Astrocyte (in vitro differentiated cells and primary cell): ENCODE data around the gene PCDHB10. TPM values are rescaled to one million over a fixed set of nuclear protein-coding genes. Genes with fewer than 3 reads are reported as not detected.
"Not testable (repeated sequence)": the region's sequence is repeated elsewhere in the genome, so short reads cannot be mapped to it uniquely, and the experiment has no call there.

Source experiments
- DNase-seq: peaks from one replicate; pipeline ENCODE4 v3.0.0-alpha.2; 2010; ENCODE audit warnings: low read depth
- FAIRE-seq: peaks from 2 replicates; lab custom pipeline; 2011; peaks lifted over from hg19 to GRCh38; lab: Jason Lieb, UNC
- H2AFZ ChIP-seq: 2 replicates; pipeline ENCODE4 v1.6.0; 2012; ENCODE audit warnings: low read depth, low read length, inconsistent platforms
- H3K27ac ChIP-seq: 2 replicates; pipeline ENCODE4 v1.5.1; 2011; ENCODE audit warnings: low read depth, low read length, inconsistent platforms
- H3K27me3 ChIP-seq: 2 replicates; pipeline ENCODE4 v1.6.0; 2011; ENCODE audit warnings: low read length, inconsistent platforms; ENCODE audit not compliant: insufficient read depth
- H3K36me3 ChIP-seq: 2 replicates; pipeline ENCODE4 v1.5.1; 2011; ENCODE audit warnings: low read length, inconsistent platforms; ENCODE audit not compliant: insufficient read depth
- H3K4me1 ChIP-seq: 2 replicates; pipeline ENCODE4 v1.5.1; 2011; ENCODE audit warnings: low read length, inconsistent platforms; ENCODE audit not compliant: insufficient read depth
- H3K4me2 ChIP-seq: 2 replicates; pipeline ENCODE4 v1.6.0; 2012; ENCODE audit warnings: low read length, inconsistent platforms
- H3K4me3 ChIP-seq: 2 replicates; pipeline ENCODE4 v1.5.1; 2011; ENCODE audit warnings: low read depth, mild to moderate bottlenecking, low read length, inconsistent platforms; ENCODE audit not compliant: insufficient read depth
- H3K79me2 ChIP-seq: 2 replicates; pipeline ENCODE4 v1.6.0; 2012; ENCODE audit warnings: mild to moderate bottlenecking, low read length, inconsistent platforms; ENCODE audit not compliant: insufficient read depth
- H3K9ac ChIP-seq: 2 replicates; pipeline ENCODE4 v1.6.0; 2012; ENCODE audit warnings: mild to moderate bottlenecking, low read length, inconsistent platforms
- H3K9me3 ChIP-seq: 2 replicates; pipeline ENCODE4 v1.5.1; 2012; ENCODE audit warnings: low read depth, mild to moderate bottlenecking, low read length, inconsistent platforms; ENCODE audit not compliant: insufficient read depth
- H4K20me1 ChIP-seq: 2 replicates; pipeline ENCODE4 v1.6.0; 2012; ENCODE audit warnings: low read length, inconsistent platforms; ENCODE audit not compliant: insufficient read depth
- H3K27ac Mint-ChIP-seq: one replicate; pipeline ENCODE4 v1.8.0; 2021; ENCODE audit warnings: mild to moderate bottlenecking, mixed read lengths; ENCODE audit not compliant: unreplicated experiment
- H3K27me3 Mint-ChIP-seq: one replicate; pipeline ENCODE4 v1.8.0; 2021; ENCODE audit warnings: low read depth, mixed read lengths; ENCODE audit not compliant: unreplicated experiment
- H3K36me3 Mint-ChIP-seq: one replicate; pipeline ENCODE4 v1.8.0; 2021; ENCODE audit warnings: low read depth, mixed read lengths; ENCODE audit not compliant: unreplicated experiment
- H3K4me1 Mint-ChIP-seq: one replicate; pipeline ENCODE4 v1.8.0; 2021; ENCODE audit warnings: low read depth, mixed read lengths; ENCODE audit not compliant: unreplicated experiment
- H3K4me3 Mint-ChIP-seq: one replicate; pipeline ENCODE4 v1.8.0; 2021; ENCODE audit warnings: mild to moderate bottlenecking, moderate library complexity, mixed read lengths; ENCODE audit not compliant: unreplicated experiment
- H3K9me3 Mint-ChIP-seq: one replicate; pipeline ENCODE4 v1.8.0; 2021; ENCODE audit warnings: mild to moderate bottlenecking, mixed read lengths; ENCODE audit not compliant: unreplicated experiment
- EZH2 ChIP-seq: IDR thresholded peaks from 2 replicates; pipeline ENCODE4 v1.6.1; 2012; ENCODE audit warnings: mild to moderate bottlenecking, low read length, inconsistent platforms; ENCODE audit not compliant: insufficient read depth
- total RNA-seq: library from RNA; stranded (reverse); gene quantifications from 2 replicates; pipeline ENCODE4 v1.2.1, GENCODE V29; 2021
- TF ChIP-seq, protein P1 (sequence below): IDR thresholded peaks from 2 replicates; pipeline ENCODE4 v1.5.1; 2011; ENCODE audit warnings: low read depth, mild to moderate bottlenecking, inconsistent platforms, low read length, moderate library complexity; ENCODE audit not compliant: insufficient read depth

PCDHB10 gene
- total RNA-seq, 1 donor from 2014 or later: 6.4 TPM

DNA sequence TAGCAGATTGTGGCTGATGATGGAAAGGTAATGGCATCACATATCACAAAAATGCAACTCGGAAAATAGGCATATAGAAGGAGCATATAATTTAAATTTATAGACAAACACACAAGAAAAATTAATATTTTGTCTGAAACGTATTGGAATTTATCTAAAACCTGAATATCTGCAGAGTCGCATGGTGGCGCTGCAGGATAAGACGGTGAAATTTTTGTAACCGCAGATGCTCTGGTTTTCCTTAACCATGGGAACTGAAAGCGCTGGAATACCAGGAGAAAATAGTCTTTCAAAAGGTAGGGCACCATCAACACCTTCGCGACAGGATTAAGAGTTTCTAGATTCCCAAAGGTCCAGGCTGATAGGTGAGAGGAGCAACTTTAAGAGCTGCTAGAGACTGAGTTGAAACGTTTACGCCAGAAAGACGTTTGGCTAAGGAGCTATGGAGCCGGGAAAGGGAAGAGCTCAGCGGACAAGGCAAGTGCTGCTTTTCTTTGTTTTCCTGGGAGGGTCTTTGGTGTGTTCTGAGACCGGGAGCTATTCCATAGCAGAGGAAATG is 42.0 kb downstream of the PCDHB10 start:
- H3K36me3 ChIP-seq: no peaks in the 10 kb centered on the region
- H4K20me1 ChIP-seq: no peaks in the 10 kb centered on the region
- no peak for FAIRE-seq
- H3K27me3 Mint-ChIP-seq: no peaks in the 10 kb centered on the region
- H3K27me3 ChIP-seq: no peaks in the 10 kb centered on the region
- peaks cover 21% of the 10 kb centered on the region for H3K9me3 ChIP-seq
- no peak overlapping the region for H3K27ac Mint-ChIP-seq
- H3K4me1 Mint-ChIP-seq: no peaks in the 10 kb centered on the region
- no peak overlapping the region for H3K4me3 Mint-ChIP-seq
- H3K36me3 Mint-ChIP-seq: peaks cover 18% of the 10 kb centered on the region
- no peaks in the 10 kb centered on the region for H3K4me1 ChIP-seq
- H3K4me3 ChIP-seq: no peak overlapping the region
- no peak for DNase-seq
- H3K9me3 Mint-ChIP-seq: peaks cover 35% of the 10 kb centered on the region
- no peak for TF ChIP-seq EZH2
- TF ChIP-seq, protein P1, sequence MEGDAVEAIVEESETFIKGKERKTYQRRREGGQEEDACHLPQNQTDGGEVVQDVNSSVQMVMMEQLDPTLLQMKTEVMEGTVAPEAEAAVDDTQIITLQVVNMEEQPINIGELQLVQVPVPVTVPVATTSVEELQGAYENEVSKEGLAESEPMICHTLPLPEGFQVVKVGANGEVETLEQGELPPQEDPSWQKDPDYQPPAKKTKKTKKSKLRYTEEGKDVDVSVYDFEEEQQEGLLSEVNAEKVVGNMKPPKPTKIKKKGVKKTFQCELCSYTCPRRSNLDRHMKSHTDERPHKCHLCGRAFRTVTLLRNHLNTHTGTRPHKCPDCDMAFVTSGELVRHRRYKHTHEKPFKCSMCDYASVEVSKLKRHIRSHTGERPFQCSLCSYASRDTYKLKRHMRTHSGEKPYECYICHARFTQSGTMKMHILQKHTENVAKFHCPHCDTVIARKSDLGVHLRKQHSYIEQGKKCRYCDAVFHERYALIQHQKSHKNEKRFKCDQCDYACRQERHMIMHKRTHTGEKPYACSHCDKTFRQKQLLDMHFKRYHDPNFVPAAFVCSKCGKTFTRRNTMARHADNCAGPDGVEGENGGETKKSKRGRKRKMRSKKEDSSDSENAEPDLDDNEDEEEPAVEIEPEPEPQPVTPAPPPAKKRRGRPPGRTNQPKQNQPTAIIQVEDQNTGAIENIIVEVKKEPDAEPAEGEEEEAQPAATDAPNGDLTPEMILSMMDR: peak; percentile 2
- no peak overlapping the region for H3K9ac ChIP-seq
- no peaks in the 10 kb centered on the region for H3K79me2 ChIP-seq
- no peak overlapping the region for H2AFZ ChIP-seq
- no peak overlapping the region for H3K27ac ChIP-seq
- H3K4me2 ChIP-seq: no peak overlapping the region

DNA sequence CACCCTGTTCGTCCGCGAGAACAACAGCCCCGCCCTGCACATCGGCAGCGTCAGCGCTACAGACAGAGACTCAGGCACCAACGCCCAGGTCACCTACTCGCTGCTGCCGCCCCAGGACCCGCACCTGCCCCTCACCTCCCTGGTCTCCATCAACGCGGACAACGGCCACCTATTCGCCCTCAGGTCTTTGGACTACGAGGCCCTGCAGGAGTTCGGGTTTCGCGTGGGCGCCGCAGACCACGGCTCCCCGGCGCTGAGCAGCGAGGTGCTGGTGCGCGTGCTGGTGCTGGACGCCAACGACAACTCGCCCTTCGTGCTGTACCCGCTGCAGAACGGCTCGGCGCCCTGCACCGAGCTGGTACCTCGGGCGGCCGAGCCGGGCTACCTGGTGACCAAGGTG is 43.8 kb downstream of the PCDHB10 start:
- not testable (repeated sequence) for H2AFZ ChIP-seq, H3K4me1 ChIP-seq, H3K4me3 Mint-ChIP-seq, DNase-seq, H4K20me1 ChIP-seq, H3K9ac ChIP-seq, H3K27ac Mint-ChIP-seq, H3K27me3 Mint-ChIP-seq, H3K27ac ChIP-seq, H3K27me3 ChIP-seq, H3K79me2 ChIP-seq, H3K4me2 ChIP-seq, H3K4me3 ChIP-seq, FAIRE-seq, H3K4me1 Mint-ChIP-seq, H3K36me3 ChIP-seq
- Mint-ChIP-seq H3K9me3 (peaks cover 48% of the 10 kb centered on the region), H3K36me3 (peaks cover 22% of the 10 kb centered on the region)
- H3K9me3 ChIP-seq: peaks cover 26% of the 10 kb centered on the region

DNA sequence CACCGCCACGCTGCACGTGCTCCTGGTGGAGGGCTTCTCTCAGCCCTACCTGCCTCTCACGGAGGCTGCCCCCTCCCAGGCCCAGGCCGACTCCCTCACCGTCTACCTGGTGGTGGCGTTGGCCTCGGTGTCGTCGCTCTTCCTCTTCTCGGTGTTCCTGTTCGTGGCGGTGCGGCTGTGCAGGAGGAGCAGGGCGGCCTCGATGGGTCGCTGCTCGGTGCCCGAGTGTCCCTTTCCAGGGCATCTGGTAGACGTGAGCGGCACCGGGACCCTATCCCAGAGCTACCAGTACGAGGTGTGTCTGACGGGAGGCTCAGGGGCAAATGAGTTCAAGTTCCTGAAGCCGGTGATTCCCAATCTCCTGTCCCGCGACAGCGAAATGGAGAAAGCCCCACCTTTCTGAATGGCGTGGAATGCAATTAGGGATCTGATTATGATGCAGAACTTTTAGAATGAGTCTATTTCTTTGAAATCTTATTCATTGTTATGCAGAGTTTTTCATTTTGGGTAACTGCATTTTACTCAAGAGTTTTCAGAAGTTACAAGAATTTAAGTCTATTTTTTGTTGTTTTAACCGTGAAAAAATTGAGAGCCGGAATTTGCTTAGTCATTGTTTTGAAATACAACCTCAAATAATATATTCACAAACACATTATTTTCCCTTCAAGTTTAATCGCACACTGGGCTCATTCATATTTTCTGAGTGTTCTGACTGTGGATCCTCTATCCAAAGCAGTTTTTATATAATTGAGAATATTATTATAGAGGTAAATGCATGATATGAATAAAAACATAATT is 44.6 kb downstream of the PCDHB10 start:
- peaks cover 31% of the 10 kb centered on the region for H3K9me3 ChIP-seq
- H3K36me3 Mint-ChIP-seq: peaks cover 22% of the 10 kb centered on the region

More for the DNA sequence above, 44.6 kb downstream of the PCDHB10 start:
- H3K27me3 Mint-ChIP-seq: no peaks in the 10 kb centered on the region
- Histone ChIP-seq H3K27ac (no peak overlapping the region), H3K27me3 (no peaks in the 10 kb centered on the region), H3K9ac (no peak overlapping the region), H4K20me1 (no peaks in the 10 kb centered on the region), H3K4me3 (no peak overlapping the region), H3K79me2 (no peaks in the 10 kb centered on the region), H3K36me3 (no peaks in the 10 kb centered on the region), H3K4me1 (no peaks in the 10 kb centered on the region), H3K4me2 (no peak overlapping the region), H2AFZ (no peak overlapping the region)
- H3K4me1 Mint-ChIP-seq: no peaks in the 10 kb centered on the region
- TF ChIP-seq, protein P1: no peak
- TF ChIP-seq EZH2: no peak
- FAIRE-seq (no peak), DNase-seq (no peak)
- H3K4me3 Mint-ChIP-seq: no peak overlapping the region
- H3K9me3 Mint-ChIP-seq: peaks cover 49% of the 10 kb centered on the region
- H3K27ac Mint-ChIP-seq: no peak overlapping the region
